Middle frontal gyrus (tissue), 1 donor: ENCODE results near the gene CRELD2.

Source experiments
- DNase-seq: peaks from one replicate; pipeline ENCODE4 v3.0.0-alpha.2; 2015; ENCODE audit warnings: low spot score; ENCODE audit errors: extremely low spot score

CRELD2 gene

GRCh38 chr22:49917974-49918910 lies at the start of gene CRELD2, which contains the start of gene ALG12:
Gene CRELD2, plus strand, starts transcription at chr22:49918634. Its CDS starts 136 bp downstream, at chr22:49918770.
Gene ALG12, minus strand, starts transcription at chr22:49918438. Its CDS starts 4,673 bp downstream, at chr22:49913765.
- DNase-seq = peak; percentile 92

- no peak for DNase-seq
These were observed 49.2 kb upstream of the CRELD2 start for GRCh38 chr22:49869086-49869830.

GRCh38 chr22:49869845-49870712 lies 48.4 kb upstream of the CRELD2 start:
- DNase-seq = no peak

- DNase-seq = no peak
These were observed 47.0 kb upstream of the CRELD2 start for GRCh38 chr22:49871482-49871881.

GRCh38 chr22:49872347-49872746 lies 46.1 kb upstream of the CRELD2 start:
- DNase-seq = no peak

GRCh38 chr22:49873228-49873940 lies 45.0 kb upstream of the CRELD2 start:
- no peak for DNase-seq

- no peak for DNase-seq
These were observed 40.8 kb upstream of the CRELD2 start for GRCh38 chr22:49877642-49878041.

GRCh38 chr22:49878206-49878605 lies 40.2 kb upstream of the CRELD2 start:
- no peak for DNase-seq

GRCh38 chr22:49879871-49880270 lies 38.6 kb upstream of the CRELD2 start:
- DNase-seq = no peak

GRCh38 chr22:49880281-49880680 lies 38.2 kb upstream of the CRELD2 start:
- DNase-seq = no peak

- DNase-seq = no peak
These were observed 36.6 kb upstream of the CRELD2 start for GRCh38 chr22:49881856-49882255.

- no peak for DNase-seq
These were observed 35.7 kb upstream of the CRELD2 start for GRCh38 chr22:49882519-49883293.

- DNase-seq = no peak
These were observed 35.2 kb upstream of the CRELD2 start for GRCh38 chr22:49883294-49883640.

- DNase-seq = no peak
These were observed 34.4 kb upstream of the CRELD2 start for GRCh38 chr22:49884075-49884474.

- DNase-seq = no peak
These were observed 33.8 kb upstream of the CRELD2 start for GRCh38 chr22:49884503-49885260.

GRCh38 chr22:49885281-49885680 lies 33.2 kb upstream of the CRELD2 start:
- DNase-seq = no peak

- DNase-seq = no peak
These were observed 32.6 kb upstream of the CRELD2 start for GRCh38 chr22:49885881-49886280.

- no peak for DNase-seq
These were observed 31.9 kb upstream of the CRELD2 start for GRCh38 chr22:49886346-49887063.

GRCh38 chr22:49887064-49887451 lies 31.4 kb upstream of the CRELD2 start:
- DNase-seq = no peak
